GM23248 (cell line): ENCODE measurements around the gene CAMTA1.

ENCODE experiments used
- EZH2 ChIP-seq: fragments of 200-600 bp; sonication (generic); IDR thresholded peaks from 2 replicates; pipeline ENCODE4 v1.6.1; 2018; ENCODE audit warnings: antibody characterized with exemption, mild to moderate bottlenecking; ENCODE audit not compliant: insufficient read depth, poor library complexity, severe bottlenecking
- EZH2phosphoT487 ChIP-seq: fragments of 200-600 bp; sonication (generic); IDR thresholded peaks from 2 replicates; pipeline ENCODE4 v1.6.1; 2018; ENCODE audit warnings: antibody characterized with exemption, moderate library complexity, mild to moderate bottlenecking, low read depth; ENCODE audit not compliant: insufficient read depth

DNA sequence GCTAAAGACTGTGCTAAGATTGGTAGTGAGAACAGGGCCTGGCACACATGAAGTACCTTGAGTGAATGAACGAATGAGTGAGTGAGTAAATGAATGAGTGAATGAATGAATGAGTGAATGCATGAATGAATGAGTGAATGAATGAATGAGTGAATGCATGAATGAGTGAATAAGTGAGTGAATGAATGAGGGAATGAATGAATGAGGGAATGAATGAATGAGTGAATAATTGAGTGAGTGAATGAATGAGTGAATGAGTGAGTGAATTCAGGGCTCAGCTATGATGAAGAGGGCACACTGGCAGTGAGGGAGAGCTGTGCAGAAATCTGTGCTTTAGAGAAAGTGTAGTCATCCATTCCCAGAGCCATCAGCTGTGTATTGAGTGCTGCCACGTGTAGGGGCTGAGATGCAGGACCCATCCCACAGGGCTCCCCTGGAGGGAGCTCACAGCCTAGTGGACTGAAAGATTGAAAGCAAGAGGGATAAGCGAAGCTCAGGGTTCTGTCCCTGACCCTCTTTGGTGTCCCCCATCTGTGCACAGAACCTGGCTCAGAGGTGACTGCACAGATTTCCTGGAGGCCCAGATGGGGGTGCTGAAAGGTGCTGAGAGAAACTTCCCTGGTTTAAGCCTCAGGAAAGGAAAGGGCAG is 767.9 kb downstream of the CAMTA1 start:
- TF ChIP-seq EZH2phosphoT487 (no peak), EZH2 (no peak)
